Ishikawa (cell line): ENCODE data around the gene RSF1.

Source experiments
- CEBPB ChIP-seq: IDR thresholded peaks from 2 replicates; pipeline ENCODE4 v1.6.1; 2012
- CREB1 ChIP-seq: IDR thresholded peaks from 2 replicates; pipeline ENCODE4 v1.6.1; 2012; ENCODE audit warnings: low read depth
- EGR1 ChIP-seq: IDR thresholded peaks from 2 replicates; pipeline ENCODE4 v1.6.1; 2012
- EP300 ChIP-seq: IDR thresholded peaks from 2 replicates; pipeline ENCODE4 v1.6.1; 2012; ENCODE audit warnings: borderline replicate concordance
- RAD21 ChIP-seq: IDR thresholded peaks from 2 replicates; pipeline ENCODE4 v1.6.1; 2012; ENCODE audit warnings: low read depth
- REST ChIP-seq: IDR thresholded peaks from 2 replicates; pipeline ENCODE4 v1.6.1; 2012; ENCODE audit warnings: low read depth, mild to moderate bottlenecking
- TAF1 ChIP-seq: IDR thresholded peaks from 2 replicates; pipeline ENCODE4 v1.6.1; 2012; ENCODE audit warnings: low read depth, mild to moderate bottlenecking
- TEAD4 ChIP-seq: IDR thresholded peaks from 2 replicates; pipeline ENCODE4 v1.6.1; 2012
- YY1 ChIP-seq: IDR thresholded peaks from 2 replicates; pipeline ENCODE4 v1.6.1; 2012; ENCODE audit warnings: low read depth
- ZBTB7A ChIP-seq: IDR thresholded peaks from 2 replicates; pipeline ENCODE4 v1.6.1; 2012; ENCODE audit warnings: low read depth
- TF ChIP-seq, protein P1 (sequence below): IDR thresholded peaks from 2 replicates; pipeline ENCODE4 v1.6.1; 2012
- TF ChIP-seq, protein P2 (sequence below): IDR thresholded peaks from 2 replicates; pipeline ENCODE4 v1.6.1; 2012

- no peak for TF ChIP-seq YY1
- TF ChIP-seq RAD21 = no peak
- TF ChIP-seq EP300 = no peak
- no peak for TF ChIP-seq EGR1
- TF ChIP-seq, protein P1, sequence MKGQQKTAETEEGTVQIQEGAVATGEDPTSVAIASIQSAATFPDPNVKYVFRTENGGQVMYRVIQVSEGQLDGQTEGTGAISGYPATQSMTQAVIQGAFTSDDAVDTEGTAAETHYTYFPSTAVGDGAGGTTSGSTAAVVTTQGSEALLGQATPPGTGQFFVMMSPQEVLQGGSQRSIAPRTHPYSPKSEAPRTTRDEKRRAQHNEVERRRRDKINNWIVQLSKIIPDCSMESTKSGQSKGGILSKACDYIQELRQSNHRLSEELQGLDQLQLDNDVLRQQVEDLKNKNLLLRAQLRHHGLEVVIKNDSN = no peak
- no peak for TF ChIP-seq TAF1
- no peak for TF ChIP-seq REST
- no peak for TF ChIP-seq TEAD4
- no peak for TF ChIP-seq CEBPB
- no peak for TF ChIP-seq ZBTB7A
- no peak for TF ChIP-seq CREB1
- TF ChIP-seq, protein P2, sequence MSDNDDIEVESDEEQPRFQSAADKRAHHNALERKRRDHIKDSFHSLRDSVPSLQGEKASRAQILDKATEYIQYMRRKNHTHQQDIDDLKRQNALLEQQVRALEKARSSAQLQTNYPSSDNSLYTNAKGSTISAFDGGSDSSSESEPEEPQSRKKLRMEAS = no peak
Measured at GRCh38 chr11:77650123-77650522, 170.4 kb downstream of the RSF1 start.
